ENCODE results near the gene HES2. TPM values are rescaled to one million over a fixed set of nuclear protein-coding genes. Genes with fewer than 3 reads are reported as not detected.

The HES2 gene
- total RNA-seq (under 1 TPM in 2 of 7 donors, not detected in 5; 0.22 to 0.26 TPM), polyA plus RNA-seq (1 to 10 TPM in 1 of 3 donors, under 1 TPM in 1, not detected in 1; 0.02 to 1.3 TPM)
- long read RNA-seq, donor 1: 0 reads
- long read RNA-seq, donor 2: 0 reads

DNA sequence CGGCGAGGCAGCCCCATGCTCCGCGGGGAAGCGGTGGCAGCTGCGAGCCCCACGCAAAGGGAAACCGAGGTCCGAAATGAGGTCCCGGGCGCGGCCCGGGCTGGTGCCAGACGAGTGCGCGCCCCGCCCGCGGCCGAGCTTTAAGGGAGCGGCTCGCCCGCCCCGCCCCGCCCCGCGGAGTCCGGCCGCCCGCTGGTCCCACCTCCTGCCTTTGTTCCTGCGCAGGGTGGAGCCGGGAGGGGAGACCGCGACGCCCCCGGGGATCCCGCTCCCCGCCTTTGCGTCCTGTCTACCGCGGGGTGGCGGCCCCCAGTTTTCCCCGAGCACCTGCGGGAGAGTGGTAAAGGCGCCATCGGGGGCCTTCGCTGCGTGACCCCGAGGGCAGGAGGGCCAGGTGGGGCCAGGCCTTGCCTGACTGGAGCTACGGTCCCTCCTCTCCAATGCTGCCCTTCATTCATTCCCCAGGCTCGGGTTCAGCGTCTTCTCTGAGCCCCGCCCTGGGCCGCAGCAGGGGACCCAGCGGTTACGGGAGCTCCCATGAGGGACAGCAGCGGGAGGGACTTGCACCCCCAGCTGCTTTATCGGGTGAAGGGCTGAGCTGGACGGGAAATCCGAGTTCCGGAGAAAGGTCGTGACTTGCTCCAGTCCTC is at the start of gene HES2:
HES2 (minus strand) TSS at position 116 of the 650 bp plus-strand sequence; CDS start at position 17, 99 bp downstream.
- TF ChIP-seq POLR2AphosphoS5 (IDR thresholded peaks at IDR 0.05): no peak
- H3K4me1 ChIP-seq: peaks cover 28 to 55% (median 47%) of the 10 kb centered on the region in 6 donors
- H3K9me3 ChIP-seq: no peaks in the 10 kb centered on the region
- intact Hi-C loops (cut with DNase I; ENCODE audit: low total_unique reads): no loop called here
- H3K27ac ChIP-seq: no peak within 1 kb of the TSS
- peaks cover 20 to 100% (median 92%) of the 10 kb centered on the region in 7 donors for H3K27me3 ChIP-seq (replicated peaks in 1 of 7)
- peak within 1 kb of the TSS in 7 of 8 donors; percentile 30 to 68 (median 36) for H3K4me3 ChIP-seq
- DNase-seq: no peak
- 0 to 1% (median 1%) methylated on average over 7 to 62 of the region's 62 CpGs for WGBS, 5 donors
- no peaks in the 10 kb centered on the region for H3K36me3 ChIP-seq

GRCh38 chr1:6468729-6469461 is 49.2 kb upstream of the HES2 start:
- DNase-seq: no peak
- Histone ChIP-seq H3K4me3 (no peak overlapping the region), H3K27ac (no peak overlapping the region), H3K4me1 (peaks cover 0 to 33% (median 8%) of the 10 kb centered on the region in 6 donors), H3K27me3 (replicated peaks in 1 of 7) (peaks cover 0 to 34% (median 4%) of the 10 kb centered on the region in 7 donors), H3K9me3 (no peaks in the 10 kb centered on the region), H3K36me3 (peaks cover 0 to 93% (median 53%) of the 10 kb centered on the region in 6 donors)
- WGBS, 5 donors: 76 to 91% (median 88%) methylated on average over 10 to 13 of the region's 13 CpGs
- intact Hi-C loops (cut with DNase I; ENCODE audit: low total_unique reads): no loop called here
- no peak for TF ChIP-seq POLR2AphosphoS5 (IDR thresholded peaks at IDR 0.05)

- Histone ChIP-seq H3K9me3 (no peaks in the 10 kb centered on the region), H3K4me1 (peaks cover 0 to 40% (median 8%) of the 10 kb centered on the region in 6 donors), H3K27ac (no peak overlapping the region), H3K27me3 (replicated peaks in 1 of 7) (peaks cover 0 to 36% (median 4%) of the 10 kb centered on the region in 7 donors), H3K4me3 (no peak overlapping the region), H3K36me3 (peaks cover 0 to 90% (median 54%) of the 10 kb centered on the region in 6 donors)
- 89 to 90% (median 90%) methylated on average over 21 to 30 of the region's 30 CpGs for WGBS, 5 donors
- intact Hi-C loops (cut with DNase I; ENCODE audit: low total_unique reads): no loop called here
- peak in 1 of 3 donors; percentile 6 for TF ChIP-seq POLR2AphosphoS5 (IDR thresholded peaks at IDR 0.05)
- no peak for TF ChIP-seq POLR2A (IDR thresholded peaks at IDR 0.05)
- DNase-seq: no peak
Observed at GRCh38 chr1:6467744-6468688, 48.3 kb upstream of the HES2 start.

DNA sequence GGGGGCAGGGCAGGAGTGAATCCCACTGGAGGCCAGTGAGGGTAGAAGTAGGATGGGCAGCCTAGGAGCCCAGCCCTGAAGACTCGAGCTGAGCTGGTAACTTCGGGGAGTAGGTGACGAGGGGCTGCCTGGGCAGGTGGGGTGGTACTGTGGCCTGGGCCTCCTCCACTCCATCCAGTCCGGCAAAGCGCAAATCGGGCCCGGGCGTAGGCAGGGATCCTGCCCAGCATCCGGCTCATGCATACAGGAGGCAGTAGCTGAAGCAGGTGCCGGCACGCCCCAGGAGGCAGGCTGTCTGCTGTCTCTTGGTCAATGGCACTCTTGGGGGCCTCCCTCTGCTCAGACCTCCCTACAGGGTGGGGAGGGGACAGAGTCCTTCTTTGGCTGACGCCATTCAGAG is 47.5 kb upstream of the HES2 start:
- no peak for DNase-seq
- TF ChIP-seq, protein P1, sequence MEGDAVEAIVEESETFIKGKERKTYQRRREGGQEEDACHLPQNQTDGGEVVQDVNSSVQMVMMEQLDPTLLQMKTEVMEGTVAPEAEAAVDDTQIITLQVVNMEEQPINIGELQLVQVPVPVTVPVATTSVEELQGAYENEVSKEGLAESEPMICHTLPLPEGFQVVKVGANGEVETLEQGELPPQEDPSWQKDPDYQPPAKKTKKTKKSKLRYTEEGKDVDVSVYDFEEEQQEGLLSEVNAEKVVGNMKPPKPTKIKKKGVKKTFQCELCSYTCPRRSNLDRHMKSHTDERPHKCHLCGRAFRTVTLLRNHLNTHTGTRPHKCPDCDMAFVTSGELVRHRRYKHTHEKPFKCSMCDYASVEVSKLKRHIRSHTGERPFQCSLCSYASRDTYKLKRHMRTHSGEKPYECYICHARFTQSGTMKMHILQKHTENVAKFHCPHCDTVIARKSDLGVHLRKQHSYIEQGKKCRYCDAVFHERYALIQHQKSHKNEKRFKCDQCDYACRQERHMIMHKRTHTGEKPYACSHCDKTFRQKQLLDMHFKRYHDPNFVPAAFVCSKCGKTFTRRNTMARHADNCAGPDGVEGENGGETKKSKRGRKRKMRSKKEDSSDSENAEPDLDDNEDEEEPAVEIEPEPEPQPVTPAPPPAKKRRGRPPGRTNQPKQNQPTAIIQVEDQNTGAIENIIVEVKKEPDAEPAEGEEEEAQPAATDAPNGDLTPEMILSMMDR (IDR thresholded peaks at IDR 0.05 in 8 of 11, conservative IDR thresholded peaks at IDR 0.05 in 3 of 11): no peak
- TF ChIP-seq POLR2AphosphoS5 (IDR thresholded peaks at IDR 0.05) (no peak), POLR2A (IDR thresholded peaks at IDR 0.05) (no peak)
- Histone ChIP-seq H3K4me3 (no peak overlapping the region), H3K36me3 (peaks cover 0 to 90% (median 56%) of the 10 kb centered on the region in 6 donors), H3K27ac (no peak overlapping the region), H3K4me1 (peaks cover 0 to 48% (median 8%) of the 10 kb centered on the region in 6 donors), H3K9me3 (no peaks in the 10 kb centered on the region), H3K27me3 (replicated peaks in 1 of 7) (peaks cover 0 to 41% (median 4%) of the 10 kb centered on the region in 7 donors)
- WGBS, 5 donors: 82 to 99% (median 95%) methylated on average over 9 to 12 of the region's 12 CpGs
- intact Hi-C loops (cut with DNase I; ENCODE audit: low total_unique reads): no loop called here

GRCh38 chr1:6466751-6467150 is 47.0 kb upstream of the HES2 start:
- intact Hi-C loops (cut with DNase I; ENCODE audit: low total_unique reads): no loop called here
- TF ChIP-seq, protein P1 (IDR thresholded peaks at IDR 0.05 in 8 of 11, conservative IDR thresholded peaks at IDR 0.05 in 3 of 11): no peak
- TF ChIP-seq POLR2A (IDR thresholded peaks at IDR 0.05): no peak
- no peak for TF ChIP-seq POLR2AphosphoS5 (IDR thresholded peaks at IDR 0.05)
- no peak overlapping the region for H3K27ac ChIP-seq
- 82 to 97% (median 89%) methylated on average over 5 of the region's 5 CpGs for WGBS, 5 donors
- H3K27me3 ChIP-seq (replicated peaks in 1 of 7): peaks cover 0 to 45% (median 4%) of the 10 kb centered on the region in 7 donors
- H3K9me3 ChIP-seq: no peaks in the 10 kb centered on the region
- DNase-seq: no peak
- peaks cover 0 to 52% (median 11%) of the 10 kb centered on the region in 6 donors for H3K4me1 ChIP-seq
- H3K4me3 ChIP-seq: no peak overlapping the region
- peaks cover 0 to 90% (median 55%) of the 10 kb centered on the region in 6 donors for H3K36me3 ChIP-seq

Data from spleen (tissue), 13 donors.